Breast epithelium (tissue), 3 donors: Measurements from ENCODE around the gene UGT1A3.

Source experiments
- CTCF ChIP-seq, 3 donors: fragments of 450-650 bp; IDR thresholded peaks; one replicate each; pipeline ENCODE4 v1.5.1; 2016 to 2017; ENCODE audit warnings: antibody characterized with exemption in 3 of 3, mild to moderate bottlenecking in 3 of 3, moderate library complexity in 3 of 3
- POLR2AphosphoS5 ChIP-seq, 3 donors: sonication (generic); formaldehyde crosslinking; IDR thresholded peaks; one replicate each; pipeline ENCODE4 v1.6.1; 2017; ENCODE audit warnings: antibody characterized with exemption in 3 of 3

- TF ChIP-seq CTCF (IDR thresholded peaks at IDR 0.05) = no peak
- no peak for TF ChIP-seq POLR2AphosphoS5 (IDR thresholded peaks at IDR 0.05)
These were observed 37.6 kb downstream of the UGT1A3 start for GRCh38 chr2:233766416-233766815.
